GM23338 (cell line): Measurements from ENCODE around the gene CCT2.

Source experiments
- CREB1 ChIP-seq: fragments of 250-450 bp; sonication (Bioruptor Pico); IDR thresholded peaks from 2 replicates; pipeline ENCODE4 v1.5.0; 2020; ENCODE audit warnings: low read depth, mild to moderate bottlenecking, moderate library complexity
- CTCF ChIP-seq, 2 experiments: fragments of 200-600 bp in 1 of 2; sonication (generic) in 1 of 2; conservative IDR thresholded peaks; 2 replicates each; pipeline versions ENCODE4 v1.5.1 to v1.6.1; 2016 to 2017; ENCODE audit warnings: antibody characterized with exemption in 2 of 2, low read depth in 2 of 2, mild to moderate bottlenecking in 2 of 2, moderate library complexity in 1 of 2
- EZH2 ChIP-seq: fragments of 200-600 bp; sonication (generic); IDR thresholded peaks from one replicate; pipeline ENCODE4 v1.8.0; 2017; ENCODE audit warnings: antibody characterized with exemption, mild to moderate bottlenecking, low read depth; ENCODE audit not compliant: unreplicated experiment
- EZH2phosphoT487 ChIP-seq: fragments of 200-600 bp; sonication (generic); IDR thresholded peaks from one replicate; pipeline ENCODE4 v1.8.1; 2018; ENCODE audit warnings: antibody characterized with exemption; ENCODE audit not compliant: unreplicated experiment
- POLR2AphosphoS5 ChIP-seq: IDR thresholded peaks from 2 replicates; pipeline ENCODE4 v1.6.1; 2016; ENCODE audit warnings: antibody characterized with exemption, low read depth
- REST ChIP-seq: IDR thresholded peaks from one replicate; pipeline ENCODE4 v1.6.1; 2018; ENCODE audit warnings: antibody characterized with exemption; ENCODE audit not compliant: unreplicated experiment
- ZNF114 ChIP-seq: fragments of 250-450 bp; sonication (Bioruptor Pico); IDR thresholded peaks from 2 replicates; pipeline ENCODE4 v1.5.0; 2020; ENCODE audit warnings: mild to moderate bottlenecking, moderate library complexity

- no peak for TF ChIP-seq CTCF (conservative IDR thresholded peaks at IDR 0.05; ENCODE audit: low read depth in 2 of 2)
- TF ChIP-seq POLR2AphosphoS5 = no peak
- TF ChIP-seq EZH2phosphoT487 = no peak
- TF ChIP-seq EZH2 = no peak
- no peak for TF ChIP-seq CREB1 (CRISPR knock-in tag)
- no peak for TF ChIP-seq REST
- TF ChIP-seq ZNF114 (CRISPR knock-in tag) = no peak
Measured at GRCh38 chr12:69648476-69648875, 63.2 kb downstream of the CCT2 start.
